Activated CD8-positive, alpha-beta memory T cell treated with anti-CD3 and anti-CD28 coated beads for 4 hours (primary cell): ENCODE measurements around the gene TANC1.

Source experiments
- DNase-seq, 2 donors: peaks; one replicate each; pipeline ENCODE4 v3.0.0-alpha.2; 2020; ENCODE audit warnings: low read depth in 2 of 2

TANC1 gene

DNA sequence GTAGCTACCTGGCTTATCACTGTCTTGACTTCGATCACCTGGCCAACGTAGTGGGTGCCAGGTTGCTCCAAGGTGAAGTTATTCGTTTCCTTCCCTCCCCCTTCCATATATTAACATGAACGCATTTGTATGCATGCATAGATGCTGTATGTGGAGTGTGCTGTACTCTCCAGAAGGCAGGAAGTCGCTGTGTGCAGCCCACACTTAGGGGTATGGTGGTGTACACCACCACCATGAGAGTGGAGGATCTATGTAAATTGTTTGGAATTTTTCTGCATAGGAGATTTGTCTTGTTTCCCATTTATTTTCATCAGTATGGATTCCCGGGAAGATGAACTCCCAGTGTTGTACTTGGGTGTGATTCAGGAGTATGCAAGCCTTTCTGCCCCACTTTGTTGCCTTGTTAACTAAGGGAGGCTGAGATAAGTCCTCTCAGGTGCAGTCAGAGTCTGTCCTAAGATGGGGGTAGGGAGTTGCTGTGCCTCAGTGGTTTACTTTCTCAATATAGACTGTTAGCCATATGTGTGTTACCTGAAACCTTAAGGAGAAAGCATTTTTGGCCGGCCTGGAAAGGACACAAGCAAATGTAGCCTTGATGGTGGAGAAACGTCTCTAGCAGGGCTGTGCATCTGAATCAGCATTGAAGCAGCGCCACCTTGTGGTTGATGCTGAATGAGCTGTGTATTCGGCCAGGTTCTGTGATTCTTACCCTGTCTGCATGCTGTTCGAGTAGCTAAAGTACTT lies 149.8 kb downstream of the TANC1 start:
- peak; percentile 39 to 54 for DNase-seq

DNA sequence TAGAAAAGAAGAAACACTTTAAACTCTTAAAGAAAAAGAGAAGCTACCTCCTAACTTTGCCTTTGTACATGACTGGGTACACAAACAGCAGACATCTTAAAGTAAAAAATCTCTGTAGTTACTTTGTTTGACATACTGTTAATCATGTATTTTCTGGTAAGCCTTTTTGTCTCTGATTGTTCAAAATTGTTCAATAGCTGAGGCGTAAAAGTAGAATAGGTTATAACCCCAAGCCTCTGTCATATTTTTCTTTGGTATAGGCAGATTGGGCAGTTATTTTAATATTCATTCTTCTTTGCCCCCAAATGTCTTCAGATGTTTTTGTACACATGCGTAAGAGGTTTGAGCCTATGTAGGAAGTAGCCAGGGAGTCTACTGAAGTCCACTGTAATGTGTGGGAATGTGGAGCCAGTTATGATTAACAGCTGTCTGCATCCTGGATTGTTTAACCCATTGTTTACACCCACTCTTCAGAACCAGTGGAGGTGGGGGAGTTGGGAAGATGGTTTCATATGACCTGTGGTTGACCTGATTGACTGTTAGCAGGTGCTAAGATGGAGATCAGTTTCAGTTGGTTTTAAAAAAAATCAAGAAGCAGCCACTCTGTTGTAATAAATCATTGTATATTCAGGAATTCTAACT lies 150.5 kb downstream of the TANC1 start:
- DNase-seq = no peak

DNA sequence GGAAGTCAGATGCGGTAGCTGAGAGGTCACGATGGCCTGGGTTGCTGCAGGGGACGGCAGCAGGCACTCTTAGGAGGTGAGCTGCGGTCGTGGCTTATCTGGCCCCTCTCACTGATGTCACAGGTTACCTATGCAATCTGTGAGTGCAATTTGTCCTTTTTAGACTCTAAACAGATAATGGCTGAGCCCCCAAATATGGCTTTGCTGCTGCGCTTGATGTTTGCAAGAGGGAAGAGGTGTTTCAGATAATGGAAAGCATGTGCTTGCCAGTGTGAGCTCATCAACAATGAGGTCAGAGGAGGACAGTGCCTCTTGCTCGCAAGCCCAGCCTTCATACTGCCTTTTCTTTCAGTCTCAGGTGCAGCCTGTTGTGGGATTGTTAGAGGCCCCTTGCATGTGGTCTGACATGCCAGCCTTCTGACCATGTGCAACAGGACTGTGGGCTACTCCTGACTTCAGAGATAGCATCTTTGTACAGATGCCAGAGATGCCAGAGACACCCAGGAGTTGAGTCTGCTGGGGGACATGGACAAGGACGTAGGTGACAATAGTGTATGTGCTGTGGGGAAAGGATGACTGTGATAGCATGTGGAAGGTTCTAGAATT lies 151.3 kb downstream of the TANC1 start:
- DNase-seq = no peak

DNA sequence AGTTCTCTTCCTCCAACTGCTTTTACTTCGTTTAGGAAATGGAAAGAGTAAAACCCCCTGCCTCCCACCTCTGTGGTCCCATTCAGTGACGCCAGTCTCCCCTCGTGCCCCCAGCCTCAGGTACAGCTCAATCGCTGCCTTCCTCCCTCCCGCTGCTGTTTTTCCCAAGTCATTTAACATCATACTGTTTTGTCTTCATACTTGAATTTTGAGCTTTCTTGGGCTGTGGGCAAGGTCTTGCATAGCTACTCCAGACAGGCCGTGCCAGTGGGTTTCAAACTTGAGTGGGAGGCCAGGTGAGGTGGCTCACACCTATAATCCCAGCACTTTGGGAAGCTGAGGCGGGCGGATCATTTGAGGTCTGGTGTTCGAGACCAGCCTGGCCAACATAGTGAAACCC lies 155.3 kb downstream of the TANC1 start:
- DNase-seq = no peak

DNA sequence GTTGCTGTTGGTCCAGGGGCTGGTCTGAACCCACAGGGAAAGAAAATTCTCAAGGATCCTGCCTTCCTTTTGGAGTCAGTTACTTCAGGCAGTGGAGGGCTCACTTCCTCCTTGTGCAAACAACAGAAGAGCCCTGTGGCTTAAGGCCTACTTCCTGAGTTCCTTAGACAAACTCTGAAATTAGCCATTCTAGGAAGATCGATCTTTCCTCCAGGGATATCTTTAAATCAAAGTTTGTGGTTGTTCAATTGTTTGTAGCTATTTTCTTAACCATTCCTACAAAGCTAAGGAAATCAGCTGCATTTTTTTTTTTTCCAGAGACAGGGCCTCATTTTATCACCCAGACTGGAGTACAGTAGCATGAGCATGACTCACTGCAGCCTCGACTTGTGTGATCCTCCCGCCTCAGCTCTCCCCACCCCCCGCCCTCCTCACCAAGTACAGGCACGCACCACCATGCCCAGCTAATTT lies 156.0 kb downstream of the TANC1 start:
- DNase-seq = peak in 1 of 2 donors; percentile 12

DNA sequence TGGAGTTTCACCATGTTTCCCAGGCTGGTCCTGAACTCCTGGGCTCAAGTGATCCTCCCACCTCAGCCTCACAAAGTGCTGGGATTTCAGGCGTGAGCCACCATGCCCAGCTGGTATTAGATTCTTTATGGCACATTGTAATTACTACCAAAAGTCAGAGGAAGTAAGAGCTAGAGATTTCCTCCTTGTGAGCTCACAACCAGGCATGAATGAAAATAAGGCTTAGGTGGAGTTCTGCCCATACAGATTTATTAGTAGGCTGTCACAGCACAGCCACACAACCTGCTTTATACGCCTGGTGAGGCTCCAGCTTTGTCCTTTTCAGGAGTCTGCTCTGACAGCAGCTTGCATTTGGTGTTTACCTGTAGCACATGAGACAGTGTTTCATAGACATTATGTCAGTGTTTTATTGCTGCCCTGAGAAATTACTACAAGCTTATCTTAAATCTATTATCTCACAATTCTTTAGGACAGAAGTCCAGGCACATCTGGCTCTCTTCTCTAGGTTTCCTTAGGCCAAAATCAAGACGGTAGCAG lies 156.6 kb downstream of the TANC1 start:
- no peak for DNase-seq

DNA sequence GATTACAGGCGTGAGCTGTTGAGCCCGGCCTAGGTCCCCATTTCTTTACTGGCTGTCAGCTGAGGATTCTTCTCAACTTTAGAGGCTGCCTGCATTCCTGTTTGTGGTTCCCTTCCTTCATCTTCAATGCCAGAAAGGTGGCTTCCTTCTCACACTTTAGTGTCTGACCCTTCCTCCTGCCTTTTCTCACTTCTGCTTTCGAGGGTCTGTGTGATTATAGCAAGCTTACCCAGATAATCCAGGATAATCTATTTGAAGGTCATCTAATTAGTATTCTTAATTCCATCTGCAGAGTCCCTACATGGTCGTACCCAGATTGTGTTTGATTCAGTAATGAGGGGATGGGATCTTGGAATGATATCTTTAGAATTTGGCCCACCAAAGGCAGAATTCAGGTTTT lies 157.4 kb downstream of the TANC1 start:
- DNase-seq = no peak

DNA sequence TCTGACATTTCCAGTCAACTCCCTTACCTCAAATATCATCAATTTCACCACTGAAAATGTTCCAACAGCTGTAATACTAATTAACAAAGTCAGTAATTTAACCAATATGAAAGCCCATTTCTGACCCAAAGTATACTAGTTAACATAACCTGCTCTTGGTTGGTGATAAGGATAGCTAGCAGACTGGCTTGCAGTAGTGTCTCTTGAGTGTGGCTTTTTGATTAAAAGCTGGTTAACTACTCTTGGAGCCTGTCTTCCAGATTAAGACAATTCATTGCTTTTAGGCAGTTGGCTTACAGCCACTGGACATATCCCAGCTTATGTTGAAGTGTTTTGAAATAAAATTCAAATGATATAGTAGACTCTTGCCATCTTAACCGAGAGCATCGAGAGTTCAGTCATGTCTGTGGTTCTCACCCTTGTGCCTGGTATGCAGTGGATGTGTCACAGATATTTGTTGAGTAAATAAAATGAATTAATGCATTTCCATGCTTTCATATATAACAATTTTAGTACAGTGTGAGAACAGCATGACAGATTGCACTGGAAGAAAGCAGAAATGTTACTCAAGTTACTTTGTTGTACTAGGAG lies 158.1 kb downstream of the TANC1 start:
- DNase-seq = no peak

DNA sequence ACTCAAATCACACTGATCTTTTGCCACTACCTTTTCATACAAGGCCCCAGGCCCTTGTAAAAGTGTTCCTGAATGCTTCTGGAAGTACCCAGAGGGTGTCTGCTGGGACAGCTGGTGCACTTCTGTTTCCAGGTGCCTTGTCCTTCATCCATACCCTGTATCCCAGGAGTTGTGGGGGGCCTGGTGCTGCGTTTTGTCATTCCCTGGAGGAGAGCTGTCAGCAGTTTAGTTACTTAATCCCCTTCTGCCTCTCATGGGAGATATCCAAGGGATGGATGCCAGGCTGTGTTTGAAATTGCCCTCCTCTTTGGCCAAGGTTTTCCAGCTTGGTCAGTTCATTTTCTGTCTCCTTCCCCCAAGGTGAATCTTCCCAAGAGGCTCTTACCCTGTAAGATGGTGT lies 159.8 kb downstream of the TANC1 start:
- DNase-seq = no peak

DNA sequence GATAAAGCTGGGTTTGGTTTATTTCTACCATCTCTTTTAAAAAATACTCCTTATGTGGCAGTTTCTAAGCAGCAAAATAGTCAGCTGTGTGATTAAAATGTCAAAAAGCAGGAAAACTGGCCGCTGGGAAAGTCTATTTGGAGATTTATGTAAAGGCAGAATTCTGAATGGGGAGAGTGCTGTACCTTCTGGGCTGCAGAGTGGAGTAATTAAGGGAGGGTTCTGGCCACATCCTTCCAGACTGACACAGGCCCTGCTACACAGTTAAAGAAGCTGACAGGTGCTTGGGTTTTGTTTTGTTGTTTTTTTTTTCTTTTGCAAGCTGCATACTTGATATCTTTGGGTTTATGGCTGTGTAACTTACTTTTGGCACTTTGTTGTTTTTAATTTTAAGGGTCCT lies 160.8 kb downstream of the TANC1 start:
- no peak for DNase-seq

DNA sequence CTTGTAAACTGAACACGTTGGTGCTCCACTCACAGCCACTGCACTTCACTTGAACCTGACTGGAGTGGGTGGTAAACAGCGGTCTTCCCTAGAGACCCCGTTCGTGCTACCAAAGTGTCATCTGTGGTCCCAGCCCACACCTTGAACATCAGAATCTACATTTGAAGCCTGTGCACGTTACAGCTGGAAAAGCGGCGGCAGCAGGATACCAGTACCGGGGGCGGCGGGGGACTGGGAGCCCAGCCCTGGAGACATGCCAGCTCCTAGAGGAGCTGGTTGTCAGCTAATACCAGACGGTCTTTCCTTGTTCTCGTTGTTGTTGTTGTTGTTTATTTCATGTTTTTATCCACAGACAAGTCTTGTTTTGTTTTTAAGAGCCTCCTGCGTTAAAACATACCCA lies 161.4 kb downstream of the TANC1 start:
- no peak for DNase-seq

DNA sequence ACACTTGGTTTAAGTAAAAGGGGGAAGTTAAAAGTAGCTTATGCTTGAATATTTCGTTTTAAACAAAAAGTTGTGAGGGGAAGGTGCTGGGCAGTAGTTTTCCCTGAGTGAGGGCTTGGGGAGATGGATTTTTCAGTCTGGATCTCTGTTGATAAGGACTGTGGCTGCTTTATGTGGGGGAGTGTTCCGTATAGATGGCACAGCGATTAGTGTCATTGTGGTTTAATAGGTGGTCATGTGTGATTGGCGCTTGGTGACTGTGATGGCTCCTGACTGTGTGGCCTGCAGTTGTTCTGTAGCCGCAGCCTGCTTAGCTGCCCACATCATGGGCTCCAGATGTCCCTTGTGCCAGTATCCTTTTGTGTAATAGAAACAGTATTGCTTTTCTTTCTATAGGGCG lies 161.9 kb downstream of the TANC1 start:
- no peak for DNase-seq

DNA sequence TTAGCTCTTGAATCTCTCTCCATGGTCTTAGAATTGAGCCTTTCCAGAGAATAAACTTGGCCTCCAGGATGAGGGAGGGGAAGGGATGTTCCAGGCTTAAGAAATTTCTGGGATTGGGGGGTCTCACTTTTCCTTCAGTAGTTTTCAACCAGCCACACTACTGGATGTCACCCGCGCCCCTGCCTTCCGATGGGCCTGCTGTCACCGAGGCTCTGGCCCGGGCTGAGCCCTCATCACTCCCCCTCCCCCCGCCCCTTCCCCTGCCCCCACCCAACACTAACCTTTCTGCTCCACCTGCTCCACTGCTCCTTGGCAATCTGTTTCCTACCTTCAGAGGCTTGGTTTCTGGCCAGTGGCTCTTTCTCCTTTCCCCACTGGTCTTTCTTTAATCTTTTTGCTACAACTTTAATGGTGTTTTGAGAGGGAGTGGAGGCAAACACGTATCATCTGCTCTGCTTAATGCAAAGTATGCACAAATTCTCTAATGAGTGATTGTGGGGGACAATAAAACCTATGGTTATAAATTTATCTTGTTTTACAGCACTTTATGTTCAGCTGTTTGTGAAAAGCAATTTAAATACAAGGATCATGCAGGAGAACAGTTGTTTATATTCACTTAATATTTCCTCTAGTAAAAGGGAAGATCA lies 162.9 kb downstream of the TANC1 start:
- DNase-seq = no peak

DNA sequence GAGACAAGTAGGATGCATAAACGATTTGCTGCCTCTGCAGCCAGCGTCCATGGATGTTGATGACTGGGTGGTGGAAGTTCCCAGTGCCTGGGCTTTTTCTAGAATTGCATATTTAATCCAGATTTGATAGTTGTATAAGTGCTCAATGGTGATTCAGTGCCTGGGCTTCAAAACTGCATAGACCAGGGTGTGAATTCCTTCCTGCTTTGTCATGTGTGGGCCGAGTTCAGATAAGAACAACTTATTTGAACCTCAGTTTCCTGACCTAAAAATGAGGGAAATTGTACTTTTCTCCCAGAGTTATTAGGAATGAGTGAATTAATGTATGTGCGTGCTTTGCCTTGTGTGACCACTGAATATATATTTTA lies 163.5 kb downstream of the TANC1 start:
- DNase-seq = no peak

DNA sequence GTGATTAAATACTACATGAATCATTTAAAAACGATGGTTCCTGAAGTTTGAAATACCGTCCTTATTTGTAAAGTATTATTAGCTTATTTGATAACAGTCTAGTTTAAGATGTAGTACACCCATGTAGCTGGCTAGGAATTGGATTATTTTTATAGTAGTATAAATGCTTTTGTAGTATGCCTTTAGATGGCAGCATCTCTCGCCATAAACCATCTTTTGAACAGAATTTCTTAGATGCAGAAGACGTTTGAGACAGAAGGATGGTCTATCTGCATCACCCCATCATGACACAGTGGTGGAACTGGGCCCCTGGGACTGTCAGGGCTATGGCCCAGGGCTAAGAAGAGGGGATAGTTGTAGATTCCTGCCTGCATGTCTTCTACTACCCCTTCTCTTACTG lies 165.4 kb downstream of the TANC1 start:
- no peak for DNase-seq

DNA sequence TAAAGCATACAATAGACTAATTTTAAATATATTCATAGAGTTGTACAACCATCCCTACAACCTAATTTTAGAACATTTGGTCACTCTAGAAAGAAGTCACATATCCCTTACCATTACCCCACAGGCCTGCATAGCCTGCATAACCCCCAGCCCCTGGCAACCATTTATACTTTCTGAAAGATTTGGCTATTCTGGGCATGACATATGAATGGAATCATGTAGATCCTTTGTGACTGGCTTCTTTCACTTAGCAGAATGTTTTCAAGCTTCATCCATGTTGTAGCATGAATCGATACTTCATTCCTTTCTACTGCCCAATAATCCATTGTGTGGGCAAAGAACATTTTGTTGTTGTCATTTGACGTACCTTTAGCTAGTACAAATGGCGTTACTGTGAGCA lies 166.5 kb downstream of the TANC1 start:
- no peak for DNase-seq

DNA sequence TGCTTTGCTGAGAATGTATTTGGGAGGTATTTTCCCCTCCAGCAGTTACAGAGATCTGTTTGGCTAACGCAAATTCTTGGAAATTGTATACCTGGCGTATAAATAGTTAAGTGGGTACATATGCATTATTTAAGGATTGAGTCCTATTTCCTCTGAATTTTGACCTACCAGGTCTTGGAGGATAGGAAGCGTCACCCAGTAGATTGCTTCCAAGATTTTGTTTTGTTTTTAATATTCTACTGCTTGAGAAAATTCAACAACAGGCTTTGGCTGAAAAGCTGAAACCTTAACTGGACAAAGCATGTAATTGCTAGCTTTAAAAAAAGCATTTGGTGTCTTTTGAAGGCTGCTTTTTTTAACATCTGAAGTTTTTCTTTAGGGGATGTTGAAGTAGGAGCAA lies 168.0 kb downstream of the TANC1 start:
- no peak for DNase-seq

DNA sequence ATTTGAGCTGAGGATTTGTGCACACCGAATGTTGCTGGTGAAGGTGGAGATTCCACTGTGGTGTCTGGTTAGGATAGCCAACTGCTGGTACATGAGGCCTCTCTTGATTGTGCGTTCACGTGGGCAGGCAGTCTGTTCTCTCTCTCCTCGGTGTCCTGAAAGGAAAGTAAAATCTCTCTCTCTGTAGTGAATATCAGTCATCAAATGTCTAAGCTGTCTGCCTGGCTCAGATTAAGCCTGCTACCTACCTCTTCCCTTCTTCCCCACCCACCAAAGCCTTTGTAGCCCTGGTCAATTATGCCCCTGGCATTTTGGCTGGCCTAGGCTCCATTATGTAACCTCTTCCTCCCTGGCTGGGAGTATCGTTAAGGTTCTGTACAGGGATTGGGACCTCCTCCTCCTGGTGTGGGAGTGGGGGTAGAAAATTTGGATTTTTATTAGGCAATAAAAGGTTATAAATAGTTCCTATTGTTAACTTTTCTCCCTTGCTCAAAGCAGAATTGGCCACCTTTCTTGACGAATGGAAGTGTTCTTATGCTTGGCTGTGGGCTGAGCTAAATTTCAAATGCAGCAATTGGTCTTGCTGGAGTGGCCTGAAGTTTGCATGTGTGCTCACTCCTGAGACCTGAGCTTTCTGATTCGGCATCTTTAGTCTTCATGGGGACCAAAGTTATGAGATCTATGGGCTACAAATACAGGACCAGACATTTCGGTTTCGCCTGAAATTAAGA lies 169.2 kb downstream of the TANC1 start:
- DNase-seq = no peak

DNA sequence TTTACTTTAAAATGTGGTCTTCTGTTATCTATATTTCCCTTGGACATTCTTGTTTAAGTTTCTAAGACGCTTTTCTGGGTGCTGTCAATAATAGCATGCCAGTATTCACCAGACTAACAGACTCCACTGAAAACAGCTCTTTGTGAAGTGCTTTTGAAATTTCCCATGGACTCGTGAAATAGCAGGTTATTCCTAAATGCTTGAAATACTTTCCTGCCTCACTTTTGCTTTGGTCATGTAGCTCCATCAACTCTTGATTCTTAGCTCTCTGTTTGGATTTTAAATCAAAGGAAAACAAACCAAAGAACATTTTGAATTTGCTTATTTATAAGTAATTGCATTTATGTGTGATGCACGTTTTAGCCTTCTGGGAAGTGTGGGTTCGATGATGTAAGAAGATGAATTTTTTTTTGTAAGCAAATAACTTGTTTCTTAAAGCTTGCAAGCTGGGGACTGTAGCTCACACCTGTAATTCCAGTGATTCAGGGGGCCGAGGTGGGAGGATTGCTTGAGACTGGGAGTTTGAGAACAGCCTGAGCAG lies 170.3 kb downstream of the TANC1 start:
- no peak for DNase-seq

DNA sequence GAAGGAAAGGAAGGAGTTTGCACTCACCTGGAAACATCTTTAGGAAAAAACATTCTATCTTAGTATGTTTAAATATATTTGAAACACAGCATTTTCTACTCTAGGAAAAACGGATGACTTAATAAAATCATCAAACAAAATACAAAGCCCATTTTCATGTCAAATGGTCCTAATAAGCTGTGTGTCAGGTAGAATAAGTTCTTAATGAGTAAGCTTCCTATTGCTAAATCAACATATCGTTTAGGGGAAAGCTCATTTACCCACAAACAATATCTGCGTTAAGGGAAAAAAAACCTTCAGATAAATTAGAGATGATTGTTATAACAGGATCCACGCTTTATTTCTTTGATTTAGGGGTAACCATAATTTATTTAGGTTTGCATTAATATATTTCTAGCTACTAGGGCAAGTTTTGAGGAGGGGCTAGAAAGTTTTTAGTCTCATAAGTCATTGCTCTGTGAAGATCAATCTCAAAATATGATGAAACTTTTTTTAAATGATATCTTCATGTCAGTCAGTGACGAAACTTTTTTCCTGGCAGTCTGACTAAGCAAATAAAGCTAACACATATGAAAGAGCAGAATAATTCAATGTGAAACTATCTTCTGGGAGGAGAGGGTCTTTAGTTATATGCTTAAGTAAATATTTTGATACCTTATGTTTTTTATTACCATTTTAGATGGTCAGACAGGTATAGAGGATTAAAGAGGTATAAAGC lies 170.9 kb downstream of the TANC1 start:
- no peak for DNase-seq
